T-helper 2 cell (primary cell): Measurements from ENCODE around the gene DBN1.

Source experiments
- DNase-seq, 5 experiments: peaks; one replicate each; pipeline versions ENCODE4 v3.0.0 to v3.0.0-alpha.2; 2012 to 2022
- total RNA-seq, 2 donors: gene quantifications; one replicate each; lab custom pipeline; 2026; lab: John Stamatoyannopoulos, UW

Gene DBN1
- 3.4 to 3.5 reads per million in 2 donors for total RNA-seq

DNA sequence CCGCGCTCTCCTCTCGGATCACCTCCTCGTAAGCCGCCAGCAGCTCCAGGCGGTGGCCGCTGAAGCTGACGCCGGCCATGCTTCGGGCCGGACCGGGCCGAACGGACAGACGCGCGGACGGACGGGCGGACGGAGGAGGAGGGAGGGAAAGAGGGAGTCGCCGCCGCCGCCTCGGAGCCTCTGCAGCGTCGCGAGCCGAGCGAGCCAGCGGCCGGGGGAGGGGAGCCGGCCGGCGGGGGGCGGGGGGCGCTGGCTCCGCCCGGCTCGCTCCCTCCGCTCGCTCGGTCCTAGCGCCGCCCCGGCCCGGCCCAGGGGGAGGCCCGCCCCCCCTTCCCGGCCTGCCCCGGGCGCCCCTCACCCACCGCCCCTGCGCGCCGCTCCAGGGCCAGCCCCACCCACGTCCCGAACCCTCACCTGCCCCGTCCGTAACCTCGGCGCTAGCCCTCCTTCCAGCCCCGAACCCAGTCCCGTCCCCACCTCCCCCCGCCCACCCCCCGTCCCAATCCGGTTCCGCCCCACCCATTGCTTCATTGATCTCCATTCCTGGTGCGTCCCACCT lies at the start of gene DBN1:
TSS of gene DBN1 (minus strand) at position 192 of the 559 bp plus-strand sequence. CDS start at position 79, 113 bp downstream.
- DNase-seq, result no peak

DNA sequence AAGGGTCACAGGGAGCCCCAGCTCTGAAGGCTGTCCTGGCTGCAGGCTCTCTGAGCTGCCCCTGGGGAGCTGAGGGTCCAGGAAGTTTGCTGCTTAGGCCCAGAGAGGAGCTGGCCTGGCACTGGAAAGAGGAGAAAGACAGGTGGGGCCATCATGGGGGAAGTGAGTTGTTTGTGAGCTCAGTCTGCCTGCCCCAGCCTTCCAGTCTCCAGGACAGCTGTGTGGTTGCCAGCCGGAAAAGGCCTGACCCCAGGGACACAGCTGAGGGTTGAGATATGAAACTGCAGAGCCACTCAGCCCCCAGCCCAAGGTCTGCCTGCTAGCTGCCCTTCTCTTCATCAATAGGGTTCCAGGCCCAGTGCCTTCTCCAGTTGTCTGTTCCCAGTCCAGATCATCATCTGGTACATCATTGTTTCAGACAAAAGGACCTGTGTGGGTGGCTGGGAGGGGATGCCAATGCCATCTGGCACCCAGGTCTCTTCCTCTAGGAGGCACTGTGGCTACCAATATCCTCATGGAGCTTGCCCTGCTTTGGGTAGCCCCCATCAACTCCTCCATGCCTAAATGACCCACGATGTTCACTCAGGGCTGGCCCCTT lies 47.6 kb upstream of the DBN1 start:
- DNase-seq, result no peak

DNA sequence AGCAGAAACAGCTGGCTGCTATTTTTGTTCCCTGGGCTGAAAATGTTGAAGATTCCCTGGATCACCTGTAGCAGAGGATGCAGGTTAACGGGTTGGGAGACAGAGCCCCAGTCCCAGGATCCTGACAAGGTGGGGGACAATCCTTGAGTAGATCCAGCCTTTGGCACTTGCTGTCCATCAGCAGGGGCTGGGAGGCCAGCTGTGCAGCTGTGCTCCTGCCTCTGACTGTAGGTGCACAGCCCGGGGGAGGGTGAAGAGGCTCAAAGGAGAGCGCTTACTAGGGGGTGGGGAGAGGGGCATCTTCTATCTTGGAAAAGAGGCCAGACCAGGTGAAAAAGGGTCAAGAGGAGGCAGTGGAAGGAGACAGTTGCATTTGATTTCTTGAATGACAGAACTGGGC lies 46.8 kb upstream of the DBN1 start:
- no peak for DNase-seq

DNA sequence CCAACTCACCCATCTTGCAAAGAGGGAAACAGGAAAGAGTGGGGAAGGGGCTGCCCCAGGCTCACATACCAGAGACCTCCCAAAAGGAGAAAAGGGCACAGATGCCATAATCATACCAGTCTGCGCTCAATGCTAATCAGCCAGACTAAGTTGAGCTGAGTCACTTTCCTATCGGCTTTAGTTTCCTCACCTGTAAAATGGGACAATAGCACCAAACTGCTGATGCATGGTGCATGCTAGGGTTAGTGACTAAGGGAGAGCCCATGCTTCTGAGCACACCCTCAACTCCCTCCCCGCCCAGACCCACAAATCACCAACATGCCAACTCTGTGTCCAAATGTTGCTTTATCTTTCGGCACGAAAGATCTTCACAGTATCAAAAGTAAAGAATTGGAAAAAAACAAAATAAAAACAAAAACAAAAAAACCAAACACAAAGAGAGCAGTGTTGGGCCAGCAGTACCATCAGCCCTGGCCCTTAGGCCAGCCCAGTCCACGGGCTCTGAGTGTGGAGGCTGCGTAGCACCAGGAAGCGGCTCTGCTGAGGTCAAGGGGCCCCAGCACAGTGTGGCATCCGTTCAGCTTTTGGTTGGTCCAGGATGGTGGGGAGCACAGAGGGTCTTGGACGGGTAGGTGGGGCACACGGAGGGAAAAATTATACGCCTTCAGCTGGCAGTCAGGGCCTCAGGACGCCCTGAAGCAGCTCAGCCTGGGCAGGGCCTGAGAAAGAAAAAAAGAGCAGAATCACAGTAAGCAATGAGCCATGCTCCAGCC lies 46.2 kb upstream of the DBN1 start:
- no peak for DNase-seq

DNA sequence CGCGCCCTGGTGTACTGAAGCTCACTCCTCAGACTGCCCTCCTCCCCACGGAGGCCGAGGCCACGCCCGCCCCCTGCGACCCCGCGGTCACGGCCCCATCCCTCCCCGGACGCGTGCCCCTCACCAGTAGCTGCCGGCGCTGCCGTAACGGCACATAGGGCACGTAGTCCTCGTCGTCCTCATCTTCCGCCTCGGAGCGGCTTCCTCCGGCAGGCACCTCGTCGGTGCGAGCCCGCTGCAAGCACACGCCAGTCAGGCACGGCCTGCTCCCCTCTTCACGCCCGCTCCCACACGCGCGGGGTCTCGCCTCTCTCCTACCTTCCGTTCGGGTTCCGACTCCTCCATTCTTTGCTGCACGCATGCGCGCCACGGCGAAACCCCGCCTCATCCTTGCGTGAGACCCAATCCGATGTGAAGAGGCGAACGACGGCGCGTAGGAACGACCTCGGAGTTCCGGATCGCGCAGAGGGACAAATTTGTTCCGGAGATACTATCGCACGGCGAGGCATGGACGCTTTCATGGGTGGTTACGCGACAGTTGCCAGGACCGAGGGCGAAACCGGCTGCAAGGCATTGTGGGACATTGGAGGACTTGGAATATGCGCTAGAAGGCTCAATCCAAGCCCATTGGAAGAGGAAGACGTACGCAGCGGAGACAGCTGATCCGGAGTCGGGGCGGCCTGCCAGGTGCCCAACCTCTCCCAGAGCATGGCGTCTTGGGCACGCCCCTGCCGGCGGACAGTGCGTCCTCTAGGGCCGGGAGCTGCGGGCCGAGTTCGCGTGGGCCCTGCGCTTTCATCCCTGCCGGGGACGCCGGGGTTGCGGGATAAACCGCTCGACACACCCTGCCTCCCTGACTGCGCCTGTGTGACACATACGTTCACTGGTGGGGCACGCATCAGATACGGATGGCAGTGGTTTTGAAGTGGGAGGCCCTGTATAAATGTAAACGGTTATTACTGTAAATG lies 43.5 kb upstream of the DBN1 start, which contains the start of gene DDX41:
TSS of gene DDX41 (minus strand) at position 361 of the 968 bp plus-strand sequence. CDS start at position 345, 16 bp downstream.
- peak; percentile 89 to 98 (median 93) for DNase-seq

DNA sequence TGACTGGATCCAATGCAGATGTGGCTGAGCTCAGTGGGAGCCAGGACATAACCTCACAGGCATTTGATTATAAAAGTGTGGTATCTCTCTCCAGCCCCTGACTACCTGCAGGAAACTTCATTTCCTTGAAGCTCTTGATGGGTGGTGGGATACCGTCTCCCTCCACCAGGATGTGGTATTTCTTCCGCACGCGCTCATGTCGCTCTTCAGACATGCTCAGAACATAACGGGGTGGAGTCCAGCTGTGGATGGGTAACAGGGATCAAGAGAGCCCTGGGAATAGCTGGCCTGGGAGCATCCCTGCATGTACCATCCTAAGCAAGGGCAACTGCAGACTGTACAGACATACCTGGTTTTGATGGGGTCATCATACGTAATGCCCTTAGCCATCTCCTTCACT lies 42.1 kb upstream of the DBN1 start:
- peak in 1 of 5 experiments; percentile 34 for DNase-seq

DNA sequence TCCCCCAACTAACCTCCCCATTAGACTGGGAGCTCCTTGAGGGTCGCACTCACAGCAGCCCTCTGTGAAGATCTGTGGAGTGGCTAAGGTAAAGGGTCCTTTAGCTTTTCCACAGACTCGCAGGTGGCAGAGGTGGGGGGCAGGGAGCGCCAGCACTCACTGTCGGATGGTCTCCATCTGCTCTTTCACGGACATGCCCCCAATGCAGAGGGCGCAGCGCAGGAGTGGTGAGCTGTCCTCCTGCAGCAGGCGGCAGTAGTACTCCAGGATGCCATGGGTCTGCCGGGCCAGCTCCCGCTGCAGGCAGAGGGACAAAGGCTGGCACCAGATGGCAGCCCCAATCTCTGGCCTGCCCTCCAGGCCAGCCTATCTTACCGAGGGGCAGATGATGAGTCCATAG lies 41.1 kb upstream of the DBN1 start:
- DNase-seq, result no peak

DNA sequence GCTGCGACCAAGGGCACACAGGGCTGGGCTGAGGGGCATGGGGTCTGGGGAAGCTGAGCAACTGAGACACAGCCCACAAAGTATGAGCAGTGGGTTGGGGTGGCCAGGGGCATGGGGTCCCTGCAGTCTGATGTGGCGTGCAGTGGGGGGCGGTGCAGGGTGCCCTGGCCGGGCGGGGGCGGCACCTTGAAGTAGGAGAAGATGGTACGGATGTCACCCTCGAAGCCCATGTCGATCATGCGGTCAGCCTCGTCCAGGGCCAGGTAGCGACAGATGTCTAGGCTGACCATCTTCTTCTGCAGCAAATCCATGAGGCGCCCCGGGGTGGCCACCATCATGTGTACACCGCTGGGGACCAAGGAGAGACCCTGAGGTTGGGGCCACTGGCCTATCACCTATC lies 40.1 kb upstream of the DBN1 start:
- DNase-seq, result no peak

DNA sequence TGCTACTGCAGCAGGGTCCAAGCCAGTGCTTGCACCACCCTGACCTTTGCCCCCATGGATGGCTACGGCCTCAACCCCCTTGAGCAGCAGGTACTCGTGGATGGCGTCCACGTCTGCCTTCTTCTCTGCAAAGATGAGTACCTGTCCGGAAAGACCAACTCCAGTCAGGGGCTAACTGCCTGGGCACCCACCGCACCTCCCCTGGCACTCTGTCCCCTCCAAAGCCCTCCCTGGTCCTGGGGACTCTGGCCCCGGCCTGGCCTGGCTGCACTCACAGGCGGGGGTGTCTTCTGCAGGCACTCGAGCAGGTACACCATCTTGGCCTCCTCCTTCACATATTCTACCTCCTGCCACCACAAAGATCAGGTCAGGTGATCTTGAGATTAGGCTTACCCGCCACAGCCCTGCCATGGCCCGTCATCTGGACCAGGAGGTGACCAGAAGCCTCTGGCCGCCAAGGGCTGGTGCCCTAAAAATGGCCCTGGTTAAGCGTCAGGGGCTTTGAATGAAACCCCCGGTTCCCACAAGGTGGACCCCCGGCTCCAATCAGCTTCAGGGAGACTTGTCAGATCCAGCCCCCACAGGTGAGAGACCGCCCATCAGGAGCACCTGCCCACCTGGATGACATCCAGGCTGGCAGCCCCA lies 39.4 kb upstream of the DBN1 start:
- DNase-seq, result no peak

DNA sequence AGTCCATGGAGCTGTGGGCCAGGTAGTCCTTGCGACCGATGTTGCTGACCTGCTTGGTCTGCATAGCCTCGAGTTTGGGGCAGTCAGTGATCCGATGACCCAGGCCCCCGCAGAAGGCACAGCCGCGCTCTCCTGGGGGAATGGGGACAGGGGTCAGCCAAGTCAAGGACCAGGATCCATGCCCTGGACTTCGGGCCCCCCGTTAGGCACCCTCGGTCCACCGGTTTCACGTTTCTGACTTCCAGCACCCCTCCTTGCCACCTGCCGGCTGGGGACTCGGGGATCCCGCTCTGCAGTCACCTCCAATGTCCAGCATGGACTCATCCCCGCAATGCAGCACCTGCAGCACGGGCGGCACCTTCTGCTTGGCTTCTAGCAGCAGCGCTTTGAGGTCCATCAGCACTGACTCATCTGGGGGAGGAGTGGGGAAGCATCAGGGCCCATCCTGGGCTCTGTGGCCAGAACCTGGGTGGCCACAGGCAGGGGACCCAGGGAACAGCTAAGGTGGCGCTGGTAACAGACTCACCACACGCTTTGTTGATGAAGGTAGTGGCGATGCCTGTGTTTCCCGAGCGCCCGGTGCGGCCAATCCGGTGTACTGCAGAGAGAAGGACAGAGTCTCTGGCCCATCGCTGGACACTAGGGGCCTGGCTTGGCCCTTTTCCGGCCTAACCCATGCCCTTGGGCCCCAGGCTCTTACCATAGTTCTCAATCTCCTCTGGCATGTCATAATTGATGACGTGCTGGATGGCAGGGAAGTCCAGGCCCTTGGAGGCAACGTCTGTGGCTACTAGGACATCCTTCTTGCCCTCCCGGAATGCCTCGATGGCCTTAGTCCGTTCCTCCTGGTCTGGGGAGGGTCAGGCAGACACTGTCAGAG lies 38.6 kb upstream of the DBN1 start:
- no peak for DNase-seq

DNA sequence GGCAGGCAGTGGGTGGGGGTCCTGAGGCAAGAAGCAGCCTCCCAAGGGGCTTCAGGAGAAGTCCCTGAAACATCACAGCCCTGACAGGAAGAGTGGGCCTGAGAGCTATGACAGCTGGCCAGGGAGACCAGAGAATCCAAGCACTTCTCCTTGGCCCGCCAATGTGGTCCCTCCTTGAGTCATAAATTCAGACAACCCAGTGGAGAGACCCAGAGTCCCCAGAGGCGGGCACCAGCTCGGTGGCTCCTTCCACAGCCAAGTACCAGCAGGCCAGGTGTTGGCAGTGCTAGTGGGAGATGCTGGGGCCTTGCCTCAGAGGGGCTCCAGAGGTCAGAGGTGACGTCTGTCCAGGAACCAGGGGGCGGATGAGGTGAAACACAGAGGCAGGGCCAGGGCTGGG lies 37.7 kb upstream of the DBN1 start:
- no peak for DNase-seq

DNA sequence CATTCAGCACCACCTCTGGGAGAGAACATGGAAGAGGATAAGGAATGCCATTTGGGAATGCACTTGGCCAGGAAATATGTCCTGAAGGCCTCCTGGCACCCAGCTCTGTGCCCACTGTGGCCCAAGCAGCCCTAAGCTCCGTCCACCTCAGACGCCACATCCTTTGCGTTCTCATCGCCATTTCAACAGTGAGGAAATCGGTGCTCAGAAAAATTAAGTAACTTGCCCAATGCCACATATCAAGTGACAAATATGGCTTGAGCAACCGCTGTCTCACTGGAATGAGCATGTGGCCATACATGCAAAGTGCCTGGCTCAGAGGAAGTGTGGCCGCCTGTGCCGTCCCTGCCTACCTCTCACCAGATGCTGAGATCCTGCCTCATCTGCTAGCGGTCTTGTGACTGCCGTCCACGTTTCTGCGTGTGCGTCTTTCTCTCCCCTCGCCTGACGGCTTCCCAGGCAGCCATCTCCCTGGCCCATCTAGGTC lies 37.2 kb upstream of the DBN1 start:
- no peak for DNase-seq

DNA sequence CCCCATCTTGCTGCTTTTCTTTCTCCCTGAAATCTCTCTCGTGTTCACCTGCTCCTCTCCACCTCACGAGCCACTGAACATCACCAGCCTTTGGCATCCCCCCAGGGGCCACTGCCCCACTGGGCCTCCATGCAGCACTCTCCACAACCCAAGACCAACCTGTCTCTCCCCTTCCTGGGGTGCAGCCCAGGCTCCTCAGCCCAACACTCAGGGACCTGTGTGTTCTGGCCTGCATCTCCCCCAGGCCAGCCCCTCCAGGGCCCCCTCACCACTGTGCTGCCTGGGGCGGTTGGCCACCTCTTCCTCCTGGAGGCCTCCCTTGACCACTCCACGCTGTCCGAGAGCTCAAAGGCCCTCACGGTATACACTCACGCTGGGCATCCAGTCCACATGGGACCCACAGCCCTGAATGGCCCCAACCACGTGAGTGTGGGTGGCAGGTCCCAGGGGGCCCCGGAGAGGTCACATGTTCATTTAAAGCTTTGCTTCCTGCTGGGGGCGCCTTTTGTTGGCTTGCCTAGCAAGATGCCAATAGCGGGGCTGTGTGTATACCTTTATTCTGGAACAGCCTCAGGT lies 36.6 kb upstream of the DBN1 start:
- DNase-seq, result no peak

DNA sequence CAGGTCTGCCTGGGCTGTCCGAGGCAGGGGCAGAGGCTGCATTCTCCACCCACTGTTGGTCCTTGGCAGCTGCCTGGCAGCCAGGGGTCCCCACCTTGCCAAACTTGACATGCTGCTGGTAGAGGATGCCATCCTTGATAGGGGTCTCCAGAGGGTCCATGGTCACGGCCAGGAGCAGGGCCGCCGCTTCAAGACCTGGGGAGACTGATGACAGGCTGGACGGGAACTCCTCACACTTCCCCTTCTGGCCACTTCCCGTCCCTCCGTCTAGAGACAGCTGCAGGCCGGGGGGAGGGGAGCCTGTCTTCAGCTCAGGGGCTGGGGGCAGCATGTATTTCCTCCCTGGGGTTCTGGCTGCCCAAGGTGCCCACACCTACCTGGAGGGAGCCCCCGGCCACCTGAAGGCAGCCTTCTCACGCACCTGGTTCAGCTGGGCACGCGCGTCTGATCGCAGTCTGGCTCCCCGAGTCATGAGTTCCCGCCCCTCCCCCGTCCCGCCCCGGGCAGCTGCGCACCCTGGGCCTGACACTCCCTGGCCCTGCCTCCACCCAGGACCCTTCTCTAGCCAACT lies 36.0 kb upstream of the DBN1 start, which contains the start of gene DOK3:
TSS of gene DOK3 (minus strand) at position 446 of the 571 bp plus-strand sequence. CDS start at position 160, 286 bp downstream.
- DNase-seq, result no peak

DNA sequence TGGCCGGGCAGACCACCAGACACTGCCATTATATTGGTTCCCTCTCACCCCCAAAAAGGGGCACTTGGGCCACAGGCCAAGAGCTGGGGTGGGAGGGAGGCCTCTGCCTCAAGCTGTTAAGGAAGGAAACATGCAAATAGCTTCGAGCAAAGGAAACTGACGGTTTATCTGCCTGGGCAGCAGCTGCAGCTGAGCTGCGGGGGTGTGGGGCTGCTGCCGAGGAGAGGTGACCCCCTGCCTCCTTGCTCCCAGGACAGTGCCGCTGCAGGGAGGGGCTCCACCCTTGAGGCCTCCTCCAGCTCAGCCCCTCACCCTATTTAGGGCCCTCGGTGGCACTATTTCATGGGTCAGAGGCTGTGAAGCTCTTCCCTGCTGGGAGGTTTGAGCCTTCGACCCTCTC lies 35.4 kb upstream of the DBN1 start:
- DNase-seq, result no peak

DNA sequence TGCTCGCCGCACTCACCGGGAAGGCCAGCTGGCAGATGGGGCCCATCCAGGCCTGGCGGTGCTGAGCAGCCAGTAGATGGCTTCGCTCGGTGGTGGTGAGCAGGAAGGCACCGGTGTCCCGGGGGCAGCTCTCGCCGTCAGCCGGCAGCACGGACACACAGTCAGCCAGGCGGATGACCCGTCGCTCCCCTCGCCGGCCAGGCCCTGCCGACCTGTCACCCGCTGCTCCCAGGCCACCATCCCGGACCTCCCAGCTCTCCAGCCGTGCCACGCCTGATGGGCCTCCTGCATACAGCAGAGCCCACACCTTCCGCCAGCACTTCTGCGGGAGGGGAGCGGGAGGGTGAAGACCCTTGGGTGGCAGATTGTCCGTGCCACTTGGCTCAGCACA lies 34.8 kb upstream of the DBN1 start:
- no peak for DNase-seq

DNA sequence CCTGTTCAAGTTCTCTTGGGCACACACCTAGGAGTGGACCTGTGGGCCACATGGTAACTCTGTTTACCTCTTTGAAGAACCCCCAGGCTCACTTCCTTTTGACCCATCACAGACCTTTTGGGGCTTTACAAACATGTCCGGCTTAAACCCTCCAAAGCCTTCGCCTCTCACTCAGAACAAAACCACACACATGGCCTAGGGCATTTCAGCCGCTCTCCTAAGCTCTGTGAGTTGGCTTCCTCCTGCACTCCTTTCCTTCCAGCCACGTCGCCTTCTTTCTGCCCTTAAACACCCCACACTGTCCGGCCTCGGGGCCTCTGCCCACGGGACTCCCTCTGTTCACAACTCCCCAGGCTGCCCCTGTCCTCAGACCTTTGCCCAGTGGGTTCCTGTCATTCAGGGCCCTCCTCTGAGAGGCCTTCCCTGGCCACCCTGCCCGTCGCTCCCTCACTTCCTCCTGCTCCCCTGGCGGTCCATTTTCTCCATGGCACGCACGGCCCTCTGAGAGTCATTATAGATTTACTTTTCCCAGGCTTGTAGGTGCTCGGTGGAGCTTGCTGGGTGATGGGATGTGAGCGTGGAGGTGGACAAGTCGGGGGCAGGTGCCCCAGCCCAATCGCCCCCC lies 34.3 kb upstream of the DBN1 start:
- no peak for DNase-seq

DNA sequence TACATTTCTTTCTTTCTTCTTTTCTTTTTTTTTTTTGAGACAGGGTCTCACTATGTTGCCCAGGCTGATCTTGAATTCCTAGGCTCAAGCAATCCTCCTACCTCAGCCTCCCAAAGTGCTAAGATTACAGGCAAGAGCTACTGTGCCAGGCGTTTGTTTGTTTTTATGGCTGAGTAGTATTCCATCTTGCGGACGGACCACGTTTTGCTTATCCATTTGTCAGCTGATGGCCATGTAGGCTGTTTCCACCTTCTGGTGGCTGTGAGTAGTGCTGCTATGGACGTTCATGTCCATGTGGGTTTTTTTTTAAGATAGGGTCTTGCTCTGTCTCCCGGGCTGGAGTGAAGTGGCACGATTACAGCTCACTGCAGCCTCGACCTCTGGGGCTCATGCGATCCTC lies 33.7 kb upstream of the DBN1 start:
- no peak for DNase-seq

DNA sequence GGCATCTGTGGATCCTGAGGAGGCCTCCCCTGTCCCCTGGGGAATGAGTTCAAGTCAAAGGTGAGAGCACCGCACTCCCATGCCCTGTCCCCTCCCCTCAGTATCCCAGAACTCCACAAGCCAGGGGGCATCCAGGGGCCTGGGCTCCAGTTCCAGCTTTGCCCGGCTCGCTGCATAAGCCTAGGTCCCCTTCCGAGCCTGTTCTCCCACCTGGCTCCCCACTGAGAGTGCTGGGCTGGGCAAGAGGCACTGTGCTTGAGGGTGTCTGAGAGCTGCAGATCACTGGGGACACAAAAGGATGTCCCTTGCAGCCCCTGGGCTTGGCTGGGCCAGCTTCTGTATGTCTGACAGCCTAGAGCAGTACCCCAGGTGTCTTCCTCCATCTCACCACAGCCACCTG lies 31.6 kb upstream of the DBN1 start:
- no peak for DNase-seq
